GM12873 (cell line): ENCODE measurements around the gene LRP1-AS.

Experiments
- TF ChIP-seq, protein P1 (sequence below): IDR thresholded peaks from 2 replicates; pipeline ENCODE4 v1.5.1; 2012; ENCODE audit warnings: low read depth, mild to moderate bottlenecking, moderate library complexity, low read length, control low read depth; ENCODE audit not compliant: insufficient read depth; ENCODE audit errors: missing control alignments

Gene LRP1-AS

DNA sequence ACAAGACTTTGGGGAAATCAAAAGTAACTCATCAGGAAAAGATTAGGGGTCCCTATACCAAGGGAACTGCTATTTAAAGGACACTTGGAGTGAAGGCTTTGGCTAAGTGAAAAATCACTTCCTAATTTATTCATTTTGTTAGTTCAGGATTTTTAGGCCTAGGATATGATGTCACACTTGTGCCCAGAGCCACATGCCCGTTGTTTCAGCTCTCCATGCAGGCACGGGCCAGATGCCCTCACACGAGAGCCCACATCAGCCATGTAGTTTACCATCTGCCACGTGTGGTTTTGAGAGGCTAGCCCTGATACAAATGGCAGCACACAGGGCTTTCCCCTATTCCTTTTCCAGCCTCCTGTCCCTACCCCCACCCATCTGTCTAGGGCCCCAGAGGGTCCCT, 11.9 kb upstream of the LRP1-AS start:
- TF ChIP-seq, protein P1, sequence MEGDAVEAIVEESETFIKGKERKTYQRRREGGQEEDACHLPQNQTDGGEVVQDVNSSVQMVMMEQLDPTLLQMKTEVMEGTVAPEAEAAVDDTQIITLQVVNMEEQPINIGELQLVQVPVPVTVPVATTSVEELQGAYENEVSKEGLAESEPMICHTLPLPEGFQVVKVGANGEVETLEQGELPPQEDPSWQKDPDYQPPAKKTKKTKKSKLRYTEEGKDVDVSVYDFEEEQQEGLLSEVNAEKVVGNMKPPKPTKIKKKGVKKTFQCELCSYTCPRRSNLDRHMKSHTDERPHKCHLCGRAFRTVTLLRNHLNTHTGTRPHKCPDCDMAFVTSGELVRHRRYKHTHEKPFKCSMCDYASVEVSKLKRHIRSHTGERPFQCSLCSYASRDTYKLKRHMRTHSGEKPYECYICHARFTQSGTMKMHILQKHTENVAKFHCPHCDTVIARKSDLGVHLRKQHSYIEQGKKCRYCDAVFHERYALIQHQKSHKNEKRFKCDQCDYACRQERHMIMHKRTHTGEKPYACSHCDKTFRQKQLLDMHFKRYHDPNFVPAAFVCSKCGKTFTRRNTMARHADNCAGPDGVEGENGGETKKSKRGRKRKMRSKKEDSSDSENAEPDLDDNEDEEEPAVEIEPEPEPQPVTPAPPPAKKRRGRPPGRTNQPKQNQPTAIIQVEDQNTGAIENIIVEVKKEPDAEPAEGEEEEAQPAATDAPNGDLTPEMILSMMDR = no peak

- TF ChIP-seq, protein P1 = no peak
These were observed 11.2 kb upstream of the LRP1-AS start for GRCh38 chr12:57158665-57159064.

DNA sequence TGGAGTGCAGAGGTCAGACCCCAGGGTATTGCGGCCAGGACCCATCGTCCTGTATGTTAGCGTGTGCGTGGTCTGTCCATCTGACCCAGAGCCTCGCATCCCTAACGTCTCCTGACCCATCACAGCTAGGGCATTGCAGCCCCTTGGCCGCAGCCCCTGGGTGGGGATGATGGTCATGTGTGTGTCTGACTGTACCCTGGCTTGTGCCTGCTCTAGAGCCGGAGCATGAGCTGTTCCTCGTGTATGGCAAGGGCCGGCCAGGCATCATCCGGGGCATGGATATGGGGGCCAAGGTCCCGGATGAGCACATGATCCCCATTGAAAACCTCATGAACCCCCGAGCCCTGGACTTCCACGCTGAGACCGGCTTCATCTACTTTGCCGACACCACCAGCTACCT, 10.8 kb upstream of the LRP1-AS start:
- TF ChIP-seq, protein P1 = no peak

DNA sequence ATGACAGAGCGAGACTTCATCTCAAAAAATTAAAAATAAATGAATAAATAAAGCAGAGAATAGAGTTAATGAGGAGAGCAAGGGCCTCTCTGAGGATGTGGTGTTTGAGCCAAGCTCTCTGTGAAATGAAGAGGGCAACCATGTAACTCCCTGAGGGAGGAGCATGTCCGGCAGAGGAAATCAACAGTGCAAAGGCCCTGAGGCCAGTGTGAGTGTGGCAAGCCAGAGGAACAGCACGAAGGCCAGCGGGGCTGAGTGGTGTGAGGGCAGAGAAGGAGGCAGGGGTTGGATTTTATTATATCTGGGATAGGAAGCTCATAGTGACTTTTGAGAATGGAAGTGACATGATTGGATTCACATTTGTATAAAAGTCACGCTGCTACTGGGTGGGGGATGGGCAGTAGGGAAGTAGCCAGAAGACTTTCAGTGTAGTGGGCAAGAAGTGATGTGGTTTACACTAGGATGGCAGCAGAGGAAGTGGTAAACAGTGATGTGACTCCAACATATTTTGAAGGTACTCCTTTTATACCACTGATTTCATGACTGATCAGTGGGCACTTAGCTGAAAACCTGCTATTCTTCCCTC, 10.3 kb upstream of the LRP1-AS start:
- TF ChIP-seq, protein P1 = no peak

DNA sequence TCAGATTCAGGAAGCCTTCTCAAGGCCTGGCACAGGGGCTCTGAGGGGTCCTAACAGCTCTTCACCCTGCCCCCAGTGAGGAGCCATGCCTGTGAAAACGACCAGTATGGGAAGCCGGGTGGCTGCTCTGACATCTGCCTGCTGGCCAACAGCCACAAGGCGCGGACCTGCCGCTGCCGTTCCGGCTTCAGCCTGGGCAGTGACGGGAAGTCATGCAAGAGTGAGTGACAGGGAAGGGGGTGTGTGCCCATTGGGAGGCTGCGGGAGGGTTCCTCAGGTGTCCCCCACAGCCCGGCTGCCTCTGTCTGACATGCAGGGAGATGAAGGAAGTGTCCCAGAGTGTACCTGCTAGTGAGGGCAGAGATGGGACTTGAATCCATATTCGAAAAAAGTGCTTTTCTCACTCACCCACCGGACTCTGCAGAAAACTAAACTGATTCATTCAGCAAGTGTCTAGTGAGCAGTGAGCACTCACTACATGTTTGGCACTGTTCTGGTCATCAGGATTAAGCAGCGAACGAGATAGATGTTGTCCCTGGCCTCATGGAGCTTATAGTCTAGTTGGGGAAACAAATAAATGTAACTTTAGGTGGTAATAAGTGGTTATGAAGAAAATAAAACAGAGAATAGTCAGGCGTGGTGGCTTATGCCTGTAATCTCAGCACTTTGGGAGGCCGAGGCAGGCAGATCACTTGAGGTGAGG, 9.4 kb upstream of the LRP1-AS start:
- TF ChIP-seq, protein P1 = no peak

DNA sequence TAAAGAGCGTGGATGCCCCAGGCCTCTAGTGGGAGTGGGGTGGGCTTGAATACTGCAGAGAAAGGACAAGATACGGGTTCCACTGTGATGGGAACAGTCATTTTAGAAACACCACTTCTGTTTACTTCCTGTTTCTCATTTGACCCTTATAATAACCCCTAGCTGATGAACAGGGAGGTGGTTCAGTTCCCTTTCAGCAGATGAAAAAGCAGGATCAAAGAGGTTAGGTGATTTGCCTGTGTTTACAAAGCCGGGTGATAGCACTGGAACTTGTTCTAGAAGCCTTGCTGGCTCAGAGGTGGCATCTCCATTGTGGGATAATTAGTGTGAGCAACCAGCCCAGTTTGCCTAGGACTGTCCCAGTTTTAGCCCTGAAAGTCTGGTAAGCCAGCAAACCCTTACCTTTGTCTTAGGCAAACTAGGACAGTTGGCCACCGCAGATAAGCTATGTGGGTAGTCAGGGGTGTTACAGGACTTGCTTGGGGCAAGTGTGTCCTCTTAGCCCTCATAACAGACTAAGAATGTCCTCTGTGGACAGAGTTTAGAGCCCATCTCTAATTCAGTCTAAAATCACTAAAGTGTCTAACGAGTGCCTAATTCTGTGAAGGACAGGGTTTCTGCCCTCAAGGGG, 7.5 kb upstream of the LRP1-AS start:
- TF ChIP-seq, protein P1 = no peak

DNA sequence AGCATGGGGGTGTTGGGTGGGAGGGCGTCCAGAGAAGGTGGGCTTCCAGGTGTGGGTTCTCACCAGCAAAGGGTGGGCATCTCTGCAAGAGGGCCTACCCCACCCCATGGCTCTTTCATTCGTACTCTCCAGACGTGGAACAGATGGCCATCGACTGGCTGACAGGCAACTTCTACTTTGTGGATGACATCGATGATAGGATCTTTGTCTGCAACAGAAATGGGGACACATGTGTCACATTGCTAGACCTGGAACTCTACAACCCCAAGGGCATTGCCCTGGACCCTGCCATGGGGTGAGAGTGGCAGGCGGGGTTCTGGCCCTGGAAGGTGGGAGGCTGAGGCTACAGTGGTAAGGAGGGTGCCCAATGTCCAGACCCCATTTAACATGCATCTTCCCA, 6.7 kb upstream of the LRP1-AS start:
- TF ChIP-seq, protein P1 = no peak
